PC-3 (cell line): Measurements from ENCODE around the gene NCBP3. TPM values are rescaled to one million over a fixed set of nuclear protein-coding genes. Genes with fewer than 3 reads are reported as not detected.

ENCODE experiments used
- ATAC-seq: fragments of 200-7000 bp; cut with Tn5 transposase; 2 replicates; pipeline ENCODE4 v1.9.1; 2020; ENCODE audit warnings: mild to moderate bottlenecking, moderate library complexity
- BruUV-seq: library from RNA; stranded (reverse); fragments of 400-500 nt; replicated peaks from 2 replicates; lab custom pipeline; 2021; lab: Mats Ljungman, UMichigan
- CTCF ChIA-PET: fragments of 300-600 bp; sonication (Branson Sonifier 250); formaldehyde crosslinking; loops from one replicate; lab custom pipeline; 2022; ENCODE audit warnings: antibody characterized with exemption; lab: Charles Lee
- POLR2A ChIA-PET: fragments of 300-600 bp; sonication (Branson Sonifier 250); formaldehyde crosslinking; loops from one replicate; lab custom pipeline; 2022; ENCODE audit warnings: antibody characterized with exemption; ENCODE audit not compliant: unreplicated experiment; lab: Charles Lee
- DNase-seq: peaks from one replicate; pipeline ENCODE4 v3.0.0-alpha.2; 2015
- H2AFZ ChIP-seq: fragments of 300-600 bp; sonication (generic); 2 replicates; pipeline ENCODE4 v1.6.0; 2016; ENCODE audit warnings: antibody characterized with exemption, low read length
- H3F3A ChIP-seq: fragments of 300-600 bp; sonication (generic); one replicate; pipeline ENCODE4 v1.6.0; 2017; ENCODE audit warnings: antibody characterized with exemption, low read length, control low read depth, mild to moderate bottlenecking; ENCODE audit not compliant: unreplicated experiment
- H3K27ac ChIP-seq: fragments of 300-600 bp; sonication (generic); 2 replicates; pipeline ENCODE4 v1.5.1; 2016; ENCODE audit warnings: mild to moderate bottlenecking, low read length
- H3K27me3 ChIP-seq: fragments of 300-600 bp; sonication (generic); 2 replicates; pipeline ENCODE4 v1.6.1; 2016; ENCODE audit warnings: low read length, mixed read lengths
- H3K36me3 ChIP-seq: fragments of 300-600 bp; sonication (generic); 2 replicates; pipeline ENCODE4 v1.6.1; 2016; ENCODE audit warnings: low read depth, mixed run types, low read length, mixed read lengths
- H3K4me1 ChIP-seq: fragments of 300-600 bp; sonication (generic); 2 replicates; pipeline ENCODE4 v1.5.1; 2016; ENCODE audit warnings: low read length; ENCODE audit not compliant: insufficient read depth
- H3K4me2 ChIP-seq: fragments of 300-600 bp; sonication (generic); 2 replicates; pipeline ENCODE4 v1.6.0; 2016; ENCODE audit warnings: low read length
- H3K4me3 ChIP-seq: fragments of 300-600 bp; sonication (generic); 2 replicates; pipeline ENCODE4 v1.5.1; 2016; ENCODE audit warnings: mild to moderate bottlenecking, low read length, mixed read lengths
- H3K79me2 ChIP-seq: fragments of 300-600 bp; sonication (generic); 2 replicates; pipeline ENCODE4 v1.6.1; 2017; ENCODE audit warnings: low read length, mixed read lengths
- H3K9ac ChIP-seq: fragments of 300-600 bp; sonication (generic); 2 replicates; pipeline ENCODE4 v1.6.0; 2016; ENCODE audit warnings: mild to moderate bottlenecking, low read length
- H3K9me2 ChIP-seq: fragments of 300-600 bp; sonication (generic); replicated peaks from 2 replicates; pipeline ENCODE4 v1.6.1; 2016; ENCODE audit warnings: mixed run types, low read length, mixed read lengths
- H3K9me3 ChIP-seq: fragments of 300-600 bp; sonication (generic); 2 replicates; pipeline ENCODE4 v1.6.1; 2016; ENCODE audit warnings: low read length, mixed read lengths
- H4K20me1 ChIP-seq: fragments of 300-600 bp; sonication (generic); 2 replicates; pipeline ENCODE4 v1.6.1; 2016; ENCODE audit warnings: low read length, mixed read lengths
- EZH2 ChIP-seq: fragments of 300-600 bp; sonication (generic); IDR thresholded peaks from one replicate; pipeline ENCODE4 v1.6.1; 2017; ENCODE audit warnings: antibody characterized with exemption, mild to moderate bottlenecking, low read length; ENCODE audit not compliant: unreplicated experiment
- EZH2phosphoT487 ChIP-seq: fragments of 300-600 bp; sonication (generic); IDR thresholded peaks from 2 replicates; pipeline ENCODE4 v1.6.1; 2018; ENCODE audit warnings: mild to moderate bottlenecking, antibody characterized with exemption, low read length, borderline replicate concordance
- intact Hi-C: fragments of 100-400 bp; cut with micrococcal nuclease; formaldehyde crosslinking; loops from 2 replicates; pipeline ENCODE4 v1.9.0; 2023
- total RNA-seq: library from RNA; depleted of rRNA; stranded (reverse); fragments of >200 nt; gene quantifications from 2 replicates; pipeline ENCODE4 v1.2.3, GENCODE V29; 2014
- TF ChIP-seq, protein P1 (sequence below): fragments of 300-600 bp; sonication (generic); conservative IDR thresholded peaks from 2 replicates; pipeline ENCODE4 v1.5.1; 2017; ENCODE audit warnings: antibody characterized with exemption, low read depth, mild to moderate bottlenecking, low read length

Gene NCBP3
- total RNA-seq, 1 experiment from 2014 or later, result 21.0 TPM

DNA sequence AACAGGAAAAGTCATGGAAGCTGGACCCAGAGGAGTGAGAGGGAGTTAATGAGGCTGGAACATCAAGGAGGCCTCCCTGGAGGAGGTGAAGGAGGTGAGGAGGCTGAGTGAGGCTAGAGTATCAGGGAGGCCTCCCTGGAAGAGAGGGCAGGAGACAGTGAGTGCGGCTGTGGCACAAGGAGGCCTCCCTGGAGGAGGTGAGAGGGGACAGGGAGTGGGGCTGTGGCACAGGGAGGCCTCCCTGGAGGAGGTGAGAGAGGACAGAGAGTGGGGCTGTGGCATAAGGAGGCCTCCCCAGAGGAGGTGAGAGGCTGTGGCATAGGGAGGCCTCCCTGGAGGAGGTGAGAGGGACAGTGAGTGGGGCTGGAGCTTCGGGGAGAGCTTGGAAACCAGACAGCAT lies 41.3 kb upstream of the NCBP3 start:
- Histone ChIP-seq H3K9me2 (no peaks in the 10 kb centered on the region), H3K27ac (peak overlapping the region; percentile 81; the same call in 1 of the 2 replicates), H3K79me2 (peaks cover 45% of the 10 kb centered on the region), H3K9me3 (no peaks in the 10 kb centered on the region), H3K9ac (no peak overlapping the region), H3K27me3 (no peaks in the 10 kb centered on the region), H2AFZ (no peak overlapping the region), H3F3A (no peaks in the 10 kb centered on the region), H3K36me3 (no peaks in the 10 kb centered on the region; the same call in 1 of the 2 replicates), H3K4me2 (0 out of 2 replicates have a peak overlapping the region, but pooled peaks have one; percentile 69), H4K20me1 (no peaks in the 10 kb centered on the region), H3K4me1 (peaks cover 47% of the 10 kb centered on the region), H3K4me3 (no peak overlapping the region)
- DNase-seq (no peak), ATAC-seq (no peak)
- ChIA-PET POLR2A (no interaction called here), CTCF (no interaction called here)
- BruUV-seq, result no TSS peak
- TF ChIP-seq EZH2, result no peak
- no peak for TF ChIP-seq EZH2phosphoT487
- TF ChIP-seq, protein P1, sequence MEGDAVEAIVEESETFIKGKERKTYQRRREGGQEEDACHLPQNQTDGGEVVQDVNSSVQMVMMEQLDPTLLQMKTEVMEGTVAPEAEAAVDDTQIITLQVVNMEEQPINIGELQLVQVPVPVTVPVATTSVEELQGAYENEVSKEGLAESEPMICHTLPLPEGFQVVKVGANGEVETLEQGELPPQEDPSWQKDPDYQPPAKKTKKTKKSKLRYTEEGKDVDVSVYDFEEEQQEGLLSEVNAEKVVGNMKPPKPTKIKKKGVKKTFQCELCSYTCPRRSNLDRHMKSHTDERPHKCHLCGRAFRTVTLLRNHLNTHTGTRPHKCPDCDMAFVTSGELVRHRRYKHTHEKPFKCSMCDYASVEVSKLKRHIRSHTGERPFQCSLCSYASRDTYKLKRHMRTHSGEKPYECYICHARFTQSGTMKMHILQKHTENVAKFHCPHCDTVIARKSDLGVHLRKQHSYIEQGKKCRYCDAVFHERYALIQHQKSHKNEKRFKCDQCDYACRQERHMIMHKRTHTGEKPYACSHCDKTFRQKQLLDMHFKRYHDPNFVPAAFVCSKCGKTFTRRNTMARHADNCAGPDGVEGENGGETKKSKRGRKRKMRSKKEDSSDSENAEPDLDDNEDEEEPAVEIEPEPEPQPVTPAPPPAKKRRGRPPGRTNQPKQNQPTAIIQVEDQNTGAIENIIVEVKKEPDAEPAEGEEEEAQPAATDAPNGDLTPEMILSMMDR, result no peak
- intact Hi-C loops, result no loop called here

DNA sequence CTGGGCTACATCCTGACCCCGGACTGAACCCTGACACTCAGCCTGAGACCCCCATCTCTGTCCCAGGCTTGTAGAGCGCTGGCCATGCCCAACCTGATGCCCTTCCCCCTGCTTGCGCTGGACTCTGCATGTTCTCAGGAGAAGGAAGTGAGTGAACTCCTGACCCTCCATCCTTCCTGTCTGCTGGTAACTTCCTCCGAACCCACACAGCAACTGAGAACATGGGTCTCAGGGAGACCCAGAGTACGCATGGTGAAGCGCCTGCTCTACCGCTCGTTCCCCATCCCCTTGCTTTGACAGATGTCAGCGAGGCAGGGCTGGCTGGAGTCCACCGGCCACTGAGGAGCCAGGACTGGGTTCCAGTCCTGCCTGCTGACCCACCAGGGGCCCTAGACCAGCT lies 40.7 kb upstream of the NCBP3 start:
- Histone ChIP-seq H3K4me1 (peaks cover 45% of the 10 kb centered on the region), H3K4me3 (no peak overlapping the region), H4K20me1 (no peaks in the 10 kb centered on the region), H2AFZ (no peak overlapping the region), H3K4me2 (no peak overlapping the region), H3K9ac (no peak overlapping the region), H3K27me3 (no peaks in the 10 kb centered on the region), H3K9me2 (no peaks in the 10 kb centered on the region), H3K36me3 (no peaks in the 10 kb centered on the region; the same call in 1 of the 2 replicates), H3K9me3 (no peaks in the 10 kb centered on the region), H3F3A (no peaks in the 10 kb centered on the region), H3K79me2 (peaks cover 45% of the 10 kb centered on the region), H3K27ac (no peak overlapping the region)
- ChIA-PET POLR2A (no interaction called here), CTCF (no interaction called here)
- TF ChIP-seq EZH2phosphoT487 (no peak), EZH2 (no peak)
- TF ChIP-seq, protein P1, result no peak
- BruUV-seq, result no TSS peak
- ATAC-seq (no peak), DNase-seq (no peak)
- intact Hi-C loops, result no loop called here

DNA sequence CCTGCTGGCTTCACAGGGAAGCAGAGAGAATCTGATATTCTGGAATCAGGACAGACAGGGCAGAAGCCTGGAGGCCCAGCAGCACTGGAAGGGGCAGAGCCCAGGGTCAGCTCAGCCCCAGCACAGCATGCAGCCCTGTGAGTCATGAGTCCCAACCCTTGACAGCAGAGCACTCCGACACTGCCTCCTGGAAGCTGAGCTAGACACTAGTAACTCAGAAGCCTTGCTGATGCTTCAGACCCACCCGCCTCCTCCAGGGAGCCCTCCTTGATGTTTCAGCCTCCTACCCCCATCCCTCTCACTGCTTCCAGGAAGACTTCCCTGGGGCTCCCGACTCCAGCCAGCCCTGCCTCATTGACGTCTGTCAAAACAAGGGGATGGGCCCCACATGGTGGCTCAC lies 39.9 kb upstream of the NCBP3 start:
- no peak overlapping the region for H3K9ac ChIP-seq

More for the DNA sequence above, 39.9 kb upstream of the NCBP3 start:
- H3K9me3 ChIP-seq, result no peaks in the 10 kb centered on the region
- no peak overlapping the region for H3K4me2 ChIP-seq
- H3K4me3 ChIP-seq, result no peak overlapping the region
- H3K36me3 ChIP-seq, result no peaks in the 10 kb centered on the region; the same call in 1 of the 2 replicates
- H3K9me2 ChIP-seq, result no peaks in the 10 kb centered on the region
- no peak for ATAC-seq
- DNase-seq, result no peak
- TF ChIP-seq EZH2phosphoT487 (no peak), EZH2 (no peak)
- TF ChIP-seq, protein P1, result no peak
- no peaks in the 10 kb centered on the region for H3F3A ChIP-seq
- peaks cover 37% of the 10 kb centered on the region for H3K4me1 ChIP-seq
- peaks cover 37% of the 10 kb centered on the region for H3K79me2 ChIP-seq
- H4K20me1 ChIP-seq, result no peaks in the 10 kb centered on the region
- no peaks in the 10 kb centered on the region for H3K27me3 ChIP-seq
- ChIA-PET CTCF (no interaction called here), POLR2A (no interaction called here)
- no peak overlapping the region for H3K27ac ChIP-seq
- intact Hi-C loops, result no loop called here
- BruUV-seq, result no TSS peak
- no peak overlapping the region for H2AFZ ChIP-seq
